Inflammatory macrophage treated with lipopolysaccharide for 4 hours (primary cell): ENCODE measurements around the gene VAMP3.

Source experiments
- DNase-seq: peaks from one replicate; pipeline ENCODE4 v3.0.0-alpha.2; 2020

The VAMP3 gene, protein sequence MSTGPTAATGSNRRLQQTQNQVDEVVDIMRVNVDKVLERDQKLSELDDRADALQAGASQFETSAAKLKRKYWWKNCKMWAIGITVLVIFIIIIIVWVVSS

DNA sequence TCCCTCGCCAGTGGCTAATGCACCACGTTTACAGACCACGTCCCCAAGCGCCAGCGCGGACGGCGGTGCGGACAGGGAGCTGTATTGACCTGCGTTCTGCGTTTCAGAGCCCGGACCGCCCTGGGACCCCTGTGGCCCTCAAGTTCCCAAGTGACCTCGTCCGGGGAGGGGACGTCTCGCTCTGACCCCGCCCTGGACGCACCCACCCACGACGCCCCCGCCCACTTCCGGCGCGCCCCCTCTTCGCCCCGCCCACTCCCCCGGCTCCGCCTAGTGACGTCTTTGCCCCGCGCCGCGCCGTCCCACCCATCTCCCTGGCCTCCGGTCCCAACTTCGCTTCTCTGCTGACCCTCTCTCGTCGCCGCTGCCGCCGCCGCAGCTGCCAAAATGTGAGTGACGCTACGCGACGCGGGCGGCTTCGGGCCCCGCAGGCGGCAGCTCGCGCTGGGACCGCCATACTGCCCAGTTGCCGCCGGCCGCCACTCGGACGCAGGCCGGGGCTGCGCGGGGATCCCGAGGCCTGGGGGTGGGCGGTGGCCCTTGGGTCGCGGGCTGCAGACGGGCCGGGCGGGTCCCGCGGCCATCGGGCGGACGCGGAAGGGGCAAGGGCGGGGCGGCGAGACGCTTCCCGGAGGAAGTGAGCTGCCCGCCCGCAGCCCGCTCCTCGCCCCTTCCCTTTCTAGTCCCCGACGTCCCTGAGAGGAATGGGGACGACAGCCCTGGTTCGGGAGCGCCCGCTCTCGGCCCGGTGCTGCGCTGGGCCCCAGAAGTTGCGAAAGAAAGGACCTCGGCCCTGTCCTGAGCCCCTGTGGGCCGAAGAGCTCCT lies at the start of gene VAMP3:
Gene VAMP3 (plus strand): TSS at position 300 of the 826 bp plus-strand sequence. CDS start 88 bp downstream, at position 388.
- peak; percentile 89 for DNase-seq

DNA sequence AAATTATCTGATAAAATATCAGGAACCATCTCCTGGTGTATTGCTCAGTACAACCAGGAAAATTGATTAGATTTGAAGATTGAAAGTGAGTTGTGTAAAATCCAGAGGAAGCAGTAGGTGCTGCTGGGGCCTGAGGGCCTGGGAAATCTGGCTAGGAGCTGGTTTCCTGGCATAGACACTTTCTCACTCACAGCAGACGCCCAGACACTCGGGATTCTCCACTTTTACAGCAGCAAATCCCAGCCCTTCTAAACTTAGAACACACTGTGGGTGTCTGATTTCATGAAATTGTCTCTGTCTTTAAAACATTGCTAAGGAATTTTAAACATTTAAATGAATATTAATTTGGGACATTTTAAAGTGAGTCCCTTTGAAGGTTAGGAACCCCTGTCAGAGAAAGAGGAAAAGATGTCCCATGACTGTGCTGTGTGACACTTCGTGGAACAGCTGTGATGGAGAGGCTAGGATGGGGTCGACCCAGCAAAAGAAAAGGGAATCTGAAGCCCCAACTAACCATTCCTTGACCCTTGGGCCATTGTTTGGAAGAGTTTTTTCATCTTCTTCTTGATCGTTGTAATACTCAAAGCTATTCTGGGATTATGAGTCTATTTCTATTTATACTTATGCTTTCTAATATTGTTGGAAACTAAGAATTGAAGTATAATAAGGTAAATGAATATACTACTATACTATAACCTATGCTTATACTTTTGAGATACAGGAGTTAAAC lies 49.0 kb upstream of the VAMP3 start:
- no peak for DNase-seq

DNA sequence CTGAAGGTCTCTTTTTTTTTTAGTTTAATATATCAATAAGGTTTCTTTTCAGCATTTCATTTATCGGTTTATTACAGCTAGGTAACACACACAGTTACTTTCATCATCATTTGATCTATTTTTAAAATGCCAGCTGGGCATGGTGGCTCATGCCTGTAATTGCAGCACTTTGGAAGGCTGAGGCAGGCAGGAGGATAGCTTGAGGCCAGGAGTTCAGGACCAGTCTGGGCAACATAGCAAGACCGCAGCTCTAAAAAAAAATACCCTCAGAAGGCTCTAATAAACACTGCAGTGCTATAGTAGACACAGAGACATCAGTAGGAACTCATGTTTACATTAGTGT lies 48.5 kb upstream of the VAMP3 start:
- DNase-seq, result no peak

DNA sequence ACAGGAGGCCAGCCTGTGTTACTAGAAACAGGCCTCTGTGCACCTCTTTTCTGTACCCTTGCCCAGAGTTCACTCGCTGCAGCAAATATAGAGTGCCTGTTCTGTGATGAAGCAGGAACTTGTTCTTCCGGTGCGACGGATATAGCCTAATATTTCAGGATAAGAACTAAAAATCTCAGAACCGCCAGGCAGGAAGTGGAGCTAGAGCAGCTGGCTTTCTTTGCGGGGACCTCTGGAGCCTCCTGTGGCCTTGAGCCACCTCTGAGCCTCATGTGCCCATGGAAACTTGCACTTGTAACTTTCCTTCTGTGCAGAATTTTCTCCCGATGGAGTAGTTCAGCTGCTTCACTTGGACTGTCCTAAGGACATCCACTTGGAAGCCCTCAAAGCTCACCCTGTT lies 44.5 kb upstream of the VAMP3 start:
- DNase-seq, result no peak

DNA sequence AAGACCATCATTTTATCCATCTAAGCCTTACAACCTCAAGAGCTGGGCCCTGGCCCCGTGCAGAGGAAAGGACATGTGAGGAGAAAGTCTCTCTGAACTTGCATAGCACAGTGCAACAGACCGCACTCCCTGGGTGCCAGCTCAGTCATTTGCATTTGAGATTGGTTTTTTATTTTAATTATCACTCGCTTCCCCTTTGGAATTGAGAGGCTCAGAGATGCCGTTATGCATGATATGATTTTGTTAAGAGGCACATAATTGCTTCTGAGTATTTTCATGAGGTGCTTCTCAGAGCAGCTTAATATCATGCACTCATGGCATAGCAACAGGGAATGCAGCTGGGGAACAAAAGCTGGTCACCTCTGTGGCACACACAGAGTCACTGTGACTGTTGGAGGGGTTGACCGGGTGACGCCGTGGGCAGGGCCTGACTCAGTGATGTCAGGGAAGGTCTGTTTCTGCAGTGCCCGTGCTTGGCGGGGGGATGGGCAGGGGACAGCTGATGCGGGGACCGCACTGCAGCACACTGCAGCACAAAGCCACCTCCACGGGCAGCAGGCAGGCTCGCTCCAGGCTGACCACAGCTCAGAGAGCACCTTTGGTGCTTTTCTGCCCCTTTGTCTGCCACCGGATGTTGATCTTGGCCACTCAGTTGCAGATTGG lies 43.2 kb upstream of the VAMP3 start:
- DNase-seq, result no peak

DNA sequence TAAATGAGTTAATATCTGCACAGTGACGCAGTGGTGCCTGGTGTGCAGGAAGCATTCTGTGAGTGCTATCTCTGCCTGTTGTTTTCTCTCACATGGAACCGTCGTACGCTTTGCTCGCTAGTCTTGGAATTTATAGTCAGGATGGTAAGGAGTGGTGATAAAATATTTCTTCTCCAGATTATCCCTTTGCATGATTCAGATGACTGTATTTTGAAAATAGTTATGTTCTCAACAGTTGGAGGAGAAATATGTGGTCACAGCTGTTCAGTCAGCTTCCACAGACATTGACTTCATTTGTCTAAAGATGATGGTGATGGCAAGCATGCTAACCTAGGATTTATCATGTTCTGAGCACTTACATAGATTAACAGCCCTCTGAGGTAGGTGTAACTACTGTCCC lies 41.3 kb upstream of the VAMP3 start:
- no peak for DNase-seq

DNA sequence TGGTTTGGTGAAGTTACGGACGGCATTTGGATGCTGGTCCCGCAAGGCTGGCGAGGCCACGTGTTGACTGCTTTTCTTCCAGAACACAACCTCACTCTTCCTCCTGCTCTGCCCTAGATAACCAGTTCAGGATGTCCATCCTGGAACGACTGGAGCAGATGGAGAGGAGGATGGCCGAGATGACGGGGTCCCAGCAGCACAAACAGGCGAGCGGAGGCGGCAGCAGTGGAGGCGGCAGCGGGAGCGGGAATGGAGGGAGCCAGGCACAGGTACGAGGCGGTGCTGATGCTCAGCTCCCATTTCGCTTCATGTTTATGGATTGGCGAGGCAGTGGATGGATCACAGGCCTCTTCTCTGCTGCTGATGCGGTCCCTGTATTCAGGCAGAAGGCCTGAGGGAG lies 38.8 kb upstream of the VAMP3 start:
- DNase-seq, result no peak

DNA sequence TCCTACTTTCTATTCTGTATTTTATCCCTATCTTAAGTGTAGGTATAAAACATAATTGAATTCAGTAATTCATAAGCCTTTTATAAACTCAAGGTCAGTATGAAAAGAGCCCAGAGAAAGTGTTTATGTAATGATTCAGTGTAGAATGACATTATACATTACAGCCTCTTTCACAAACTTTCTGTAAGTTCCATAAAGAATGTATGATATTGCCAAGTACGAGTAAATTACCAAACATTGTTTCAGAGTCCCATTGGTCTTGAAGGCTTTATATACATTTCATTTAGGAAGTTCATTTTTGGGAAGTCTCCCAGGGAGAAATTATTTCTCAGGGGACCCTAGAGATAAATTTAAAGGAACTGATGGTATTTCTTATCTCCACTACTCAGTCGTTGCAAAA lies 37.8 kb upstream of the VAMP3 start:
- DNase-seq, result no peak

DNA sequence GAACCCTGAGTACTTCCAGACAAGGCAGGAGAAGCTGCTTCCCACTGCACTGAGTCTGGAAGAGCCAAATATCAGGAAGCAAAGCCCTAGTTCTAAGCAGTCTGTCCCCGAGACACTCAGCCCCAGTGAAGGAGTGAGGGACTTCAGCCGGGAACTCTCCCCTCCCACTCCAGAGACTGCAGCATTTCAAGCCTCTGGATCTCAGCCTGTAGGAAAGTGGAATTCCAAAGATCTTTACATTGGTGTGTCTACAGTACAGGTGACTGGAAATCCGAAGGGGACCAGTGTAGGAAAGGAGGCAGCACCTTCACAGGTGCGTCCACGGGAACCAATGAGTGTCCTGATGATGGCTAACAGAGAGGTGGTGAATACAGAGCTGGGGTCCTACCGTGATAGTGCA lies 33.1 kb upstream of the VAMP3 start:
- DNase-seq, result no peak

DNA sequence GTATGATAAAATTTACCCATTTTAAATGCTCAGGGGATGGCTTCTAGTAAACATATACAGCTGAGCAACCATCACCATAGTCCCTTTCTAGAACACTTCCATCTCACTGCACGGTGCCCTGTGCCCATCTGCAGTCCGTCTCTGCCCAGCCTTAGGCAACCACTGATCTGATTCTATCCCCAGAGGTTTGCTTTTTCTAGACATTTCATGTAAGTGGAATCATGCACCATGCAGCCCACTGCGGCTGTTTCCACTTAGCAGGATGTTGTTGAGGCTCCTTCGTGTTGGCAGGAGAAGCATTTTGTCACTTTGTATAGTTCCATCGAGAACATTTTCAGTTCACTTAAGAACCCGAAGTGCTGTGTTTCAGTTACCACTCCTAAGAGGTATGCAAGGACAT lies 27.8 kb upstream of the VAMP3 start:
- DNase-seq, result no peak

DNA sequence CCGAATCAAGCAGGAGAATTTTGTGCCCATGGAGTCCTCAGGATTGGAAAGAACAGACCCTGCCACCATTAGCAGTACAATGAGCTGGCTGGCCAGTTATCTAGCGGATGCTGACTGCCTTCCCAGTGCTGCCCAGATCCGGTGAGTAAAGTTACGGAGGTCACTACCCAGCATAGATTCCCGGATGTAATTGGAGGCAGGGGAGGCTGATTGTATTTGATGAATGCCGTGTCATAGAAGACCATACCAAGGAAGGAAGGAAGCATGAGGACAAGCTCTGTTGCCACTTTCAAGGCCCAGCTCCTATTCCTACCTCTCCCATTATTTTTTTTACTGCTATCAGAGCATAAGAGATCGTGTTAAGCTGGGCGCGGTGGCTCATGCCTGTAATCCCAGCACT lies 26.2 kb upstream of the VAMP3 start:
- no peak for DNase-seq

DNA sequence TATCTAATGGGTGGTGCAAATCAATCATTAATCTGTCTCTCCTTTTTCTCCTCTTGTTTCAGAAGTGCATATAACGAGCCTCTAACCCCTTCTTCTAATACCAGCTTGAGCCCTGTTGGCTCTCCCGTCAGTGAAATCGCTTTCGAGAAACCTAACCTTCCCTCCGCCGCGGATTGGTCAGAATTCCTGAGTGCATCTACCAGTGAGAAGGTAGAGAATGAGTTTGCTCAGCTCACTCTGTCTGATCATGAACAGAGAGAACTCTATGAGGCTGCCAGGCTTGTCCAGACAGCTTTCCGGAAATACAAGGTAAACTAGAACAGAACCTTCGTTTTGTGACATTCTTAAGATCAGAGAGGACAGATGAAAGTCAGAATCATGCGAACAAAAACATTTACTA lies 25.3 kb upstream of the VAMP3 start:
- no peak for DNase-seq

DNA sequence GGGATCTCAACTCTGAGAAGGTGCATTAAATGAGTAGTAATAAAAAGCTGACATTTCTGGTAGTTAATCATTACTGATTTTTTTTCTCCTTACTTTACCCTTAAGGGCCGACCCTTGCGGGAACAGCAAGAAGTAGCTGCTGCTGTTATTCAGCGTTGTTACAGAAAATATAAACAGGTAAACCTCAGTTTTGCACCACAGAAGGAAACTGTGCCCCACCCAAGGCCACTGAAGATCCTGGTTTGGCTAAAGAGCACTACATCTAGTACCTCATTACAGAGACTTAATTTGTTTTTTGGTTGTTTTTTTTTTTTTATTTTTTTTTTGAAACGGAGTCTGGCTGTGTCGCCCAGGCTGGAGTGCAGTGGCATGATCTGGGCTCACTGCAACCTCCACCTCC lies 23.5 kb upstream of the VAMP3 start:
- DNase-seq, result no peak

DNA sequence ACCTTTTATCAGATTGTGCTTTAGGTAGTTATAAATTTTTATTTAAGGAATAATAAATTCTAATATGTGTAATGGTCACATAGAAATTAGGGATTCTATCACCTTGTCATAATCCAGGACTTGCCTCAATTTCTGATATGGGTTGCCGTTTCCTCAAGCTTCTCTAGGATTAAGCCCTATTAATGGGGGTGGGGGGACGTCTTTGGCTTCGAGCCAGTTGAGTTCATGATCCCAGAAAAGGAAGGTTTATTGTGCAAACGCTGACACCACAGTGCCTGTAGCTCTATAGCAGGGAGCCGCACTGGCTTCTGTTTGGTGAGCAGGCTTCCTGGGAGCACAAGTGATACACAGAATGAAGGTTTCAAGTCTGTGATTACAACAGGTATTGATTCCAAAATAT lies 22.0 kb upstream of the VAMP3 start:
- no peak for DNase-seq

DNA sequence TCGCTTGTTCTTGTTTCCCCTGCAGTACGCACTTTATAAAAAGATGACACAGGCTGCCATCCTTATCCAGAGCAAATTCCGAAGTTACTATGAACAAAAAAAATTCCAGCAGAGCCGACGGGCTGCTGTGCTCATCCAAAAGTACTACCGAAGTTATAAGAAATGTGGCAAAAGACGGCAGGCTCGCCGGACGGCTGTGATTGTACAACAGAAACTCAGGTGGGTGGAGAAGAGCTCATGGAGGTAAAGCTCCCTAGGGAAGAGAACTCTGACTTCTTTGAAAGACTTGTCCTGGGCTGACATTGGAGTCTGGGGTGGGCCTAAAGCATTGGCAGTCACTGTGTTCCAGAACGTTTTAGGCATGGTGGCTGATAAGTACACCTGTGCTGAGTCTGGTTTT lies 19.9 kb upstream of the VAMP3 start:
- no peak for DNase-seq

DNA sequence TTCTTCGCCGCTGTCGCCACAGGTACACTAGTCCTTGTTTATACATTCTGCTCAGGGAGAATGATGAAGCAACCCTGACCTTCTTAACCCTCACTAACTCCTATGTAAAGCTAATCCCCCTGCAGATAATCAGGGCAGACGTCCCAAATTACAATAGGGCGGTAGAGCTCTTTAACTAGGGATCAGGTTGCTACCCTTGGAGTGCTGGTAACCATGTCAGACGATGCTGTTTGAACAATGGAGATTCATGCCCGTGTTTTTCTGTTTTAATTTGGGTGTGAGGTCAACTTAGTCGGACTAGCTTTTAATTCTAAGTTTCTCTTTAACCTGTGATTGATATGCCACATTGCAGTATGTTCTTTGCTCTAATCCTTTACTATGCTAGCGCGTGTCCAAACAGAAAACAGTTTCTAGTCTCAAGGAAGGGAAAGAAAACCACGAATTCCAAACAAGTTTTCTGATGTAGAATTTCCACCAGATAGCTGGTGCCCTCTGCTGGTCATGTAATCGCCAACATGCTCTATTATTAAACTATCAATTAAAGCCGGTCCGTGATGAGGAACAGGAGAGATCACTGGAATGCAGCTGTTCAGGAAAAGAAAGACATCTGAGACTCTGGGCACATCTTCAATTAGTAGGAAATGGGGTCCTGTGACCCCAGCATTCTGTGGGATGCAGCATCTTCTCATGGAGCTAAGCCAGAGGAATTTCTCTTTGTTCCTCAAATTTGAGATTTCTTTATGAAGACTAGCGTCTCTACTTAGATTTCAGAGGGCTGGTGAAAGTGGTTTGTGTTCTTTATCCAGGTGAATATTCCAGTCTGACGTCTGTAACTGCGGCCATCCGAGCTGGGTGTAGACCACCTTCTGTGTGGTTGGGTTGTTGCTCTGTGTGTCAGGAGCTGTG lies 18.3 kb upstream of the VAMP3 start:
- peak; percentile 57 for DNase-seq

DNA sequence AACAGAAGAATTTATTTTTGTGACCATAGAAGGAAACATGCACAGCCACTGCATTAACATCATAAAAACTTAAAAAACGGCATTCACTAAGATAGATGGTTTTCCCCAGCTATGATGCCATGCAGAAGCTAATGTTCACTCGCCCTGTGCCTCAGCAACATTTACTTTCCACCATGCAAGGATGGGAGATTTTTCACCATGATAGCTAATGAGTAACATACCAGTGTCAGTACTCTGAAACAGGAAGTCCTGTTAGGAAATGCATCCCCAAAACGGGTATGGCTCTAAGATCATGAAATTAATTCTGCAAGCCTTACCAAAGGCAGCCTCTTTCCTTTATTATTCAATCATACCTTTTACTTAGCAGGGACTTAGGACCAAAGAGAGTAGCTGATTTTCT lies 17.5 kb upstream of the VAMP3 start:
- peak; percentile 79 for DNase-seq

DNA sequence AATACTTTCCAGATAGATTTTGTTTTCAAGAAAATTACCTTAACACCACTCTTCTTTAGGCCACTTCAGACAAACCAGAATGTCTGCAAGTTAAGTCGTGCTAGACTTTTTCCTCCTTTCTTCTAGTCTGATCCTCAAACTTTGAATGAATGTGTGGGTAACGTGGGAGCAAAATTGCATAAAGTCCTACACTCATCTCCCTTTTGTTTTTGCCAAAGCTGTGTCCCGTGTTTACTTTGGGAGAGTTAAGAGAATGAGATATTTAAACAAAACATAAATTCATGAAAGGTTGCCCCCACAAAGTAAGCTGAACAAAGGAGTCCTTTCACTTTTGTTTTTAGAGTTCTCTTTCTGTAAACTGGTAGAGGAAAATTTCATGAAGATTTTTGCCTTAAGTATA lies 16.9 kb upstream of the VAMP3 start:
- peak; percentile 12 for DNase-seq

DNA sequence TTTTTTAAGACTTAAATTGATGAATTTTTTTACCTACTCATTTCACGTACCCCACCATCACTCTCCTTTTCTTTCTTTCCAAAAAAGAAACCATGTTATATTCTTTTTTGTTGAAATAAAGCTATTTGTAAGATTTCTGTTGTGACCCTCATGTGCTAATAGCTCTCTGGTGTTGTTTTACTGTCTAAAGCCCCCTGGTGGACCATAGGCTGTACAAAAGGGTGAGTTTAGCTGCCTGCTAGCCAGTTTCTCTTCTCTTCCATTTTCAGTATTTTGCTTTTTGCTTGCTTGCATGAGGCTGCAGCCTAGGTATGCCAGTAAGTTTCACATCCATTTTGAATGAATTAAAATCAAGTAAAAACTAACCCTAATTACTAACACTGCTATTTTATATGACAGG lies 15.6 kb upstream of the VAMP3 start:
- DNase-seq, result no peak

DNA sequence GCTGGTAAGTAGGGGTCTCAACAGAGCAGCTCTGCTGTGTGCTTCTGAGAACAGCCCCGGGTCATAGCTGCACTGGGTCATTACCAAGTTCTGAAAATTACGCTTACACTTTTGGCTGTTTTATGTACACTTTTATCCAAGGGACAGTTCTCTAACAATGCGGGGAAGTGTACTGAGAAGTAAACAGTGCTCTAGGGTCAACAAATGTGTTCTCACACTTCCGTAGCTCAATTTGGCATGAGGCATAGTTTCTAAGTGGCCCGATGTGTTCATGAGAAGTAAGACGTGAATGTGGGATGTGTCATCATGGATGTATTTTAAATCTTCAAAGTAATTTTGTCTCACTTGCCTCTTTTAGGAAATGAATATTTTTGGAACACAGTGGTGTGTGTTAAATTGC lies 10.9 kb upstream of the VAMP3 start:
- DNase-seq, result no peak

DNA sequence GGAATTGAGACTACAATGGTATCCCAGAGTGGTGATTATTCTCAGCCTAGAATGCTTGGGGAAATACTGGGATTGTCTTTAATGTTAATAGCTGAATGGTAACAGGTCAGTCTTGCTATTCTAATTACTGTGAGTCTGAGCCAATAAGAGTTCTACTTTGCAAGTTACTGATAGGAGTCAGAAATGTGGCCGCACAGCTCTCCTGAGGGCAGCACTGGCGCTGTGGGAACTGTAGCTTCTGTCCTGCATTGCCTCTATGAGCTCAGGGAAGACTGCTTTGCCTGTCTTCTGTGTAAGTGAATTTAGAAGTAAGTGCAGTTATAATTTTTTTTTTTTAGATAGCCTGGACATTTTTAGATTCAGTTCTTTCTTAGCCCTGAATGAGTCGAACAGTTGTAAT lies 10.0 kb upstream of the VAMP3 start:
- DNase-seq, result no peak

DNA sequence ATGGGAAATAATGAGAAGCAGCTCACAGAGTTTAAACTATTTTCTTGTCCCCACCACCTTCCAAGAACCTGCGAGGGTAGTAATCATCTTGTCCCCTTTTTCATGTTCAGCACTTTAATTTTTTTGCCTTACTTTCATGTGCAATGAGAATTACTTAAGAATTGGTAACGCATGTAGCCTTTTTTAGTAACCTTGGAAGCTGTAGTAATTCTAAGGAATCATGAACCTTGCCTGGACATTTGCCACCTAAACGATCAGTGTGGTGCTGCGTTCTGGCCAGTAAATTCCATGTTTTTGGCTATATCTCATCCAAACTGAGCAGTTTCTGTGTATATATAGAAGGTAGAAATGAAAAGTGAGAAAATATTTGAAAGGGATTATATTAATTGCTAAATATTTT lies 3.9 kb upstream of the VAMP3 start:
- no peak for DNase-seq

DNA sequence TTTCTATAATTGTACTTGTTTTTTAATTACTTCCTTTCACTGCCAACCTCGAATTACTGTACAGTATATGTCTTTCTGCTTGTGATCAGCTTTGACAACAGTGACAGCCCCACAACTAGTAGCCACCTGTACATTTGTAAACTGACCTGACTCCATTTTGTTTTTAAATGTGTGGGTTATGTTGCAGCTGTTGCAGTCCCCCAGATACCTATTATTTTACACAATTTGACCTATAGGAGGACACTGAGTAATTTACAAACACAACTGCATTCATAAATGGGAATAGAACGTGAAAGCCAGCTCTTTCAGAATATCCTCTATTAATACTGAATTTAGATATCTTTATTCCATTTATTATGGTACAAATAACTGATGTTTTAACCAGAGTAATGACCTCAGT lies 2.5 kb upstream of the VAMP3 start:
- no peak for DNase-seq
